K562 (cell line): ENCODE measurements around the gene TBC1D16.

Source experiments
- CBX2 ChIP-seq: fragments of 200-600 bp; sonication (generic); IDR thresholded peaks from one replicate; pipeline ENCODE4 v1.6.1; 2012; ENCODE audit warnings: mild to moderate bottlenecking, low read length, inconsistent platforms; ENCODE audit not compliant: insufficient read depth, poor library complexity, severe bottlenecking
- CREM ChIP-seq: IDR thresholded peaks from 2 replicates; pipeline ENCODE4 v1.6.1; 2014; ENCODE audit warnings: antibody characterized with exemption, low read depth
- EHMT2 ChIP-seq: fragments of 450-650 bp; IDR thresholded peaks from 2 replicates; pipeline ENCODE4 v1.6.1; 2018; ENCODE audit warnings: antibody characterized with exemption
- IRF2 ChIP-seq: sonication (generic); formaldehyde crosslinking; IDR thresholded peaks from 2 replicates; pipeline ENCODE4 v1.8.1; 2022; ENCODE audit warnings: mild to moderate bottlenecking, missing genetic modification reagents
- NFE2 ChIP-seq: IDR thresholded peaks from 2 replicates; pipeline ENCODE4 v1.6.1; 2014; ENCODE audit warnings: antibody characterized with exemption, low read depth
- TCF3 ChIP-seq: sonication (generic); formaldehyde crosslinking; IDR thresholded peaks from 2 replicates; pipeline ENCODE4 v1.4.0; 2020; ENCODE audit warnings: mild to moderate bottlenecking, missing genetic modification reagents
- TOE1 ChIP-seq, 2 experiments: fragments of 450-650 bp in 1 of 2; sonication (generic) in 1 of 2; formaldehyde crosslinking in 1 of 2; IDR thresholded peaks; 2 replicates each; pipeline versions ENCODE4 v1.7.1 to v1.8.0; 2016 to 2022; ENCODE audit warnings: borderline replicate concordance in 2 of 2, mild to moderate bottlenecking in 2 of 2, antibody characterized with exemption in 1 of 2, inconsistent platforms in 1 of 2, low read depth in 1 of 2, missing genetic modification reagents in 1 of 2, moderate library complexity in 1 of 2
- TRIM24 ChIP-seq, 2 experiments: fragments of 450-650 bp; IDR thresholded peaks; 2 replicates each; pipeline ENCODE4 v1.6.1; 2016
- ZBED1 ChIP-seq: IDR thresholded peaks from 2 replicates; pipeline ENCODE4 v1.6.1; 2014
- ZNF780A ChIP-seq: fragments of 250-450 bp; sonication (Bioruptor Pico); IDR thresholded peaks from 2 replicates; pipeline ENCODE4 v1.5.0; 2021; ENCODE audit warnings: mild to moderate bottlenecking
- TF ChIP-seq, protein P1 (sequence below), 2 experiments: fragments of 450-650 bp in 1 of 2; sonication (generic) in 1 of 2; formaldehyde crosslinking in 1 of 2; IDR thresholded peaks; 2 replicates each; pipeline versions ENCODE4 v1.7.1 to v1.9.0; 2016 to 2022; ENCODE audit warnings: inconsistent platforms in 1 of 2, mild to moderate bottlenecking in 1 of 2, missing genetic modification reagents in 1 of 2
- TF ChIP-seq, protein P2 (sequence below): fragments of 250-450 bp; sonication (Bioruptor Pico); IDR thresholded peaks from 2 replicates; pipeline ENCODE4 v1.9.0; 2021; ENCODE audit warnings: mild to moderate bottlenecking, inconsistent platforms

DNA sequence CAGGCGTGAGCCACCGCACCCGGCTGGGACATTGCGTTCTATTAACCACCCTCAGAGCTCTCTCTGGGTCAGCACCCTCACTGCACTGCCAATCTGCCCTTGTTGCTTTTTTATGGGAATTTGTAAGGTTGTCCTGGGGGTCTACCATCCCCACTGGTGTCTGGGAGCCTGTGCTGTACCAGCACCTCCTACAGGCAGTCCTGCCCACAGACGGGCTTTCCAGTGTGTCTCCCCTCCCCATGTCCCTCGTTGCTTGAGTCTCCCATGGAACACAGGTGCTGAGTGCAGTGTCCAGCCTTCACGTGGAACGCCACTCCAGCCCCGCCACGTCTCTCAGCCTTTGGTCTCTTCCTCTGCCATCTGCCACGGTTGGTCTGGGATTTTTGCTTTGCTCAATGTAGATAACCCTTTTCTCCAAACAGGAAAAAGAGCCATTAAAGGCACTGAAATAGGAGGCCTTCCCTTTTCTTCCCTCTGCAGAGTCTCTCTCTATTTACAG lies 128.4 kb downstream of the TBC1D16 start:
- TF ChIP-seq EHMT2 (no peak), CBX2 (no peak), TCF3 (CRISPR knock-in tag) (no peak), NFE2 (no peak), CREM (no peak), IRF2 (no peak), ZNF780A (CRISPR knock-in tag) (no peak), ZBED1 (no peak), TOE1 (IDR thresholded peaks at IDR 0.05; ENCODE audit: borderline replicate concordance) (no peak), TOE1 (CRISPR knock-in tag; IDR thresholded peaks at IDR 0.05; ENCODE audit: borderline replicate concordance, low read depth) (no peak), TRIM24 (IDR thresholded peaks at IDR 0.05) (no peak)
- TF ChIP-seq, protein P1, sequence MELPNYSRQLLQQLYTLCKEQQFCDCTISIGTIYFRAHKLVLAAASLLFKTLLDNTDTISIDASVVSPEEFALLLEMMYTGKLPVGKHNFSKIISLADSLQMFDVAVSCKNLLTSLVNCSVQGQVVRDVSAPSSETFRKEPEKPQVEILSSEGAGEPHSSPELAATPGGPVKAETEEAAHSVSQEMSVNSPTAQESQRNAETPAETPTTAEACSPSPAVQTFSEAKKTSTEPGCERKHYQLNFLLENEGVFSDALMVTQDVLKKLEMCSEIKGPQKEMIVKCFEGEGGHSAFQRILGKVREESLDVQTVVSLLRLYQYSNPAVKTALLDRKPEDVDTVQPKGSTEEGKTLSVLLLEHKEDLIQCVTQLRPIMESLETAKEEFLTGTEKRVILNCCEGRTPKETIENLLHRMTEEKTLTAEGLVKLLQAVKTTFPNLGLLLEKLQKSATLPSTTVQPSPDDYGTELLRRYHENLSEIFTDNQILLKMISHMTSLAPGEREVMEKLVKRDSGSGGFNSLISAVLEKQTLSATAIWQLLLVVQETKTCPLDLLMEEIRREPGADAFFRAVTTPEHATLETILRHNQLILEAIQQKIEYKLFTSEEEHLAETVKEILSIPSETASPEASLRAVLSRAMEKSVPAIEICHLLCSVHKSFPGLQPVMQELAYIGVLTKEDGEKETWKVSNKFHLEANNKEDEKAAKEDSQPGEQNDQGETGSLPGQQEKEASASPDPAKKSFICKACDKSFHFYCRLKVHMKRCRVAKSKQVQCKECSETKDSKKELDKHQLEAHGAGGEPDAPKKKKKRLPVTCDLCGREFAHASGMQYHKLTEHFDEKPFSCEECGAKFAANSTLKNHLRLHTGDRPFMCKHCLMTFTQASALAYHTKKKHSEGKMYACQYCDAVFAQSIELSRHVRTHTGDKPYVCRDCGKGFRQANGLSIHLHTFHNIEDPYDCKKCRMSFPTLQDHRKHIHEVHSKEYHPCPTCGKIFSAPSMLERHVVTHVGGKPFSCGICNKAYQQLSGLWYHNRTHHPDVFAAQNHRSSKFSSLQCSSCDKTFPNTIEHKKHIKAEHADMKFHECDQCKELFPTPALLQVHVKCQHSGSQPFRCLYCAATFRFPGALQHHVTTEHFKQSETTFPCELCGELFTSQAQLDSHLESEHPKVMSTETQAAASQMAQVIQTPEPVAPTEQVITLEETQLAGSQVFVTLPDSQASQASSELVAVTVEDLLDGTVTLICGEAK (IDR thresholded peaks at IDR 0.05) = no peak
- TF ChIP-seq, protein P1 (CRISPR knock-in tag; IDR thresholded peaks at IDR 0.05) = no peak
- TF ChIP-seq, protein P2, sequence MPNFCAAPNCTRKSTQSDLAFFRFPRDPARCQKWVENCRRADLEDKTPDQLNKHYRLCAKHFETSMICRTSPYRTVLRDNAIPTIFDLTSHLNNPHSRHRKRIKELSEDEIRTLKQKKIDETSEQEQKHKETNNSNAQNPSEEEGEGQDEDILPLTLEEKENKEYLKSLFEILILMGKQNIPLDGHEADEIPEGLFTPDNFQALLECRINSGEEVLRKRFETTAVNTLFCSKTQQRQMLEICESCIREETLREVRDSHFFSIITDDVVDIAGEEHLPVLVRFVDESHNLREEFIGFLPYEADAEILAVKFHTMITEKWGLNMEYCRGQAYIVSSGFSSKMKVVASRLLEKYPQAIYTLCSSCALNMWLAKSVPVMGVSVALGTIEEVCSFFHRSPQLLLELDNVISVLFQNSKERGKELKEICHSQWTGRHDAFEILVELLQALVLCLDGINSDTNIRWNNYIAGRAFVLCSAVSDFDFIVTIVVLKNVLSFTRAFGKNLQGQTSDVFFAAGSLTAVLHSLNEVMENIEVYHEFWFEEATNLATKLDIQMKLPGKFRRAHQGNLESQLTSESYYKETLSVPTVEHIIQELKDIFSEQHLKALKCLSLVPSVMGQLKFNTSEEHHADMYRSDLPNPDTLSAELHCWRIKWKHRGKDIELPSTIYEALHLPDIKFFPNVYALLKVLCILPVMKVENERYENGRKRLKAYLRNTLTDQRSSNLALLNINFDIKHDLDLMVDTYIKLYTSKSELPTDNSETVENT (CRISPR knock-in tag) = no peak
